GM11168 (cell line): ENCODE data around the gene PATE4.

Source experiments
- in situ Hi-C: fragments of 300-500 bp; cut with MboI; formaldehyde crosslinking; loops from one replicate; pipeline ENCODE4 v1.12.0; 2022; ENCODE audit warnings: low sequenced_read_pairs; ENCODE audit not compliant: unreplicated experiment

Gene PATE4

DNA sequence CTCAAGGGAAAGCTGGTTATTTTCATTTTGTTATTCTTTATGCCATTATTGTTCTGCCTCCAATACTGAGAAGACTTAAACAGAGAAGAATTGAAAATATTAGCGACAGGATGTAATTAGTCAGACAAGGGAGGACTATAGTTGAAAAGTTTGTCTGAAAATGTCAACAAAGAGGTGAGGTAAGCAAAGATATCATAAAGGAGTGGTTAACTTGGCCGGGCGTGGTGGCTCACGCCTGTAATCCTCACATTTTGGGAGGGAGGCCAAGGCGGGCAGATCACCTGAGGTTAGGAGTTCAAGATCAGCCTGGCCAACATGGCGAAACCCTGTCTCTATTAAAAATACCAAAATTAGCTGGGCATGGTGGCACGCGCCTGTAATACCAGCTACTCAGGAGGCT is 50.3 kb downstream of the PATE4 start:
- in situ Hi-C loops: no loop called here

DNA sequence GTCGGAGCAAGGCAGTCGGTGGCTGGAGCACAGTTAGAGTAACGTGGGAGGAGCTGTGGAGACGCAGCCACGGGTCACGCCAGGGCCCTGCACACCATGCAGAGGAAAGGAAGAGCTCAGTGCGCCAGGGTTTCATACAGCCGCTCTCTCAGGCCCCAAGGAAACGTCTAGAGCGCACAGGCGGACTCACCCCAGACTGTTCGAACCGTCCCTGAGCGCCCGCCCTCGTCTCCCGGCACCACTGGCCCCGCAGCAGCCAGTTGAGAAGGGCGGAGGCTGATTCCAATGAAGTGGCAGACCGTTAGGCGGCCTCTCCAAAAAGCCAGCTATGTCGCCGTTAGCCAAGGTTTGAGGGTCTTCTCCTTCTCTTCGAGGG is 53.9 kb downstream of the PATE4 start:
- in situ Hi-C loops: no loop called here

DNA sequence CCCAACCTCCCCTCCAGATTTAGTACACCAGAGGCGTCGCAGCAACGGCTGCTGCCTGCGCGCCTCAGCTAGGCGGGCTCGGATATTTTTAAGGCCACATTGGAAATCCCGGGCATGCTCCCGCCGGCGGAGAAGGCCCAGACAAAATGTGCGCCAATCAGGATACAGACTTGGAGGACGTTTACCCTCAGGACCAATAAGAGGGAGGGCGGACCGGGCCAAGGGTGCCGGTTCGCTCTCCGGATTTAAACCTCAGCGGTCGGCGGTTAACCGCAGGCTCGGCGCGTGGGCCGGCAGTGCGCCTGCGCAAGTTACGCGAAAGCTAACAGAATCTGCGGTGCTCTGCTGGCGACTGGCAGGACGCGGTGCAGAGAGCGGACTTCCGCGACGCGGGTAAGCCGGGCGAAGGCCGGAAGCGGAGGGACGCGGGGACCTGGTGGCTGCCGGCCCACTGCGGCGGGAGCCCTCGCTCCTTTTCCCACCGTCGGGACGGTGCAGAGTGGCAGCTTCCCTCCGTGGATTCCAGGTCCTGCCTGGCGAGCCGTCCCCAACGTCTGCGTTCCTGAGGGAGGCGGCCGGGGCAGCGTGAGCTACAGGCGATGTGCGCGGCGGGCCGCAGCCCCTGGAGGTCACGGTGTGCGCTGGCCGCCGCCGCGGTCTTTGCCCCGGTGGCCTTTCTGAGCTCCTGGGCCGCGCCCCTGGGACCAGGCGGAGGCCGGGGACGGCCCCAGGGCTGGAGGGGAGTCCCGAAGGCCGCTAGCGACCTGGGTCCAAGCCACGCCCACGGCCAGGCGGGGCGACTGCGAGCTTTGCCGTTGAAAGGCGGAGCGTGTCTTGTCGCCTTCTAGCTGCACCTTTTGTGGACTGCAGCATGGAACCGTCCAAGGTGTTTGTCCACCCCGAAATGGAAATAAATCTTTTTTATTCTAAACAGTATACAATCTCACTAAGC is 54.5 kb downstream of the PATE4 start, which contains the start of gene HYLS1:
Gene HYLS1, plus strand, starts transcription at position 296 of the 952 bp plus-strand sequence. CDS start 11,701 bp downstream, outside the sequence.
- in situ Hi-C loops: no loop called here
